IMR-90 (cell line): Measurements from ENCODE around the gene DNAJC4. TPM values are rescaled to one million over a fixed set of nuclear protein-coding genes. Genes with fewer than 3 reads are reported as not detected.

Source experiments
- ATAC-seq: fragments of 200-7000 bp; cut with Tn5 transposase; 2 replicates; pipeline ENCODE4 v1.9.1; 2020; ENCODE audit warnings: low read depth, mild to moderate bottlenecking, moderate library complexity
- BruUV-seq: library from RNA; stranded (reverse); fragments of 400-500 nt; replicated peaks from 2 replicates; lab custom pipeline; 2021; lab: Mats Ljungman, UMichigan
- CTCF ChIA-PET: fragments of 300-600 bp; formaldehyde crosslinking; extraction: SDS; loops from one replicate; lab custom pipeline; 2021; ENCODE audit warnings: antibody characterized with exemption; lab: Yijun Ruan, JAX
- POLR2A ChIA-PET: fragments of 300-600 bp; sonication (Branson Sonifier 250); formaldehyde crosslinking; loops from one replicate; lab custom pipeline; 2022; ENCODE audit warnings: antibody characterized with exemption; ENCODE audit not compliant: unreplicated experiment; lab: Charles Lee
- DNase-seq: peaks from one replicate; pipeline ENCODE4 v3.0.0; 2013
- H2AFZ ChIP-seq: replicated peaks from 2 replicates; pipeline ENCODE3; 2013; ENCODE audit warnings: low read length, mild to moderate bottlenecking; ENCODE audit not compliant: poor library complexity
- H2AK5ac ChIP-seq: 2 replicates; pipeline ENCODE4 v1.6.1; 2013; ENCODE audit warnings: low read depth, low read length, inconsistent platforms
- H2AK9ac ChIP-seq: replicated peaks from 2 replicates; pipeline ENCODE3; 2013; ENCODE audit warnings: mild to moderate bottlenecking, low read depth, low read length, moderate library complexity; ENCODE audit not compliant: poor library complexity
- H2BK120ac ChIP-seq: 2 replicates; pipeline ENCODE4 v1.6.1; 2013; ENCODE audit warnings: low read depth, low read length, inconsistent platforms
- H2BK15ac ChIP-seq: 3 replicates; pipeline ENCODE4 v1.6.1; 2013; ENCODE audit warnings: low read depth, low read length, inconsistent platforms
- H2BK20ac ChIP-seq: 2 replicates; pipeline ENCODE4 v1.6.1; 2013; ENCODE audit warnings: low read depth, mild to moderate bottlenecking, inconsistent platforms, low read length, moderate library complexity
- H2BK5ac ChIP-seq: 2 replicates; pipeline ENCODE4 v1.6.1; 2013; ENCODE audit warnings: mild to moderate bottlenecking, low read depth, low read length, inconsistent platforms; ENCODE audit not compliant: poor library complexity, severe bottlenecking
- H3K14ac ChIP-seq: replicated peaks from 2 replicates; pipeline ENCODE4 v1.6.1; 2013; ENCODE audit warnings: low read depth, low read length, inconsistent platforms
- H3K18ac ChIP-seq: 2 replicates; pipeline ENCODE4 v1.6.1; 2013; ENCODE audit warnings: low read depth, low read length, control low read depth
- H3K23ac ChIP-seq: 2 replicates; pipeline ENCODE4 v1.6.1; 2013; ENCODE audit warnings: low read depth, low read length, inconsistent platforms
- H3K27ac ChIP-seq: 2 replicates; pipeline ENCODE4 v1.5.1; 2013; ENCODE audit warnings: mild to moderate bottlenecking, control low read depth, low read length; ENCODE audit not compliant: insufficient read depth
- H3K27me3 ChIP-seq: 2 replicates; pipeline ENCODE4 v1.6.1; 2013; ENCODE audit warnings: low read length; ENCODE audit not compliant: control insufficient read depth, insufficient read depth
- H3K36me3 ChIP-seq: 2 replicates; pipeline ENCODE4 v1.6.1; 2013; ENCODE audit warnings: low read length, mixed read lengths; ENCODE audit not compliant: control insufficient read depth, insufficient read depth
- H3K4ac ChIP-seq: 2 replicates; pipeline ENCODE4 v1.6.1; 2013; ENCODE audit warnings: low read depth, low read length, inconsistent platforms
- H3K4me1 ChIP-seq: 2 replicates; pipeline ENCODE4 v1.6.1; 2013; ENCODE audit warnings: low read length, mixed read lengths; ENCODE audit not compliant: control insufficient read depth, insufficient read depth
- H3K4me2 ChIP-seq: 2 replicates; pipeline ENCODE4 v1.6.1; 2013; ENCODE audit warnings: low read depth, mild to moderate bottlenecking, control low read depth, low read length, moderate library complexity
- H3K4me3 ChIP-seq: 2 replicates; pipeline ENCODE4 v1.5.1; 2013; ENCODE audit warnings: low read depth, mild to moderate bottlenecking, control low read depth, low read length, moderate library complexity; ENCODE audit not compliant: insufficient read depth
- H3K56ac ChIP-seq: 2 replicates; pipeline ENCODE4 v1.6.1; 2013; ENCODE audit warnings: low read length, inconsistent platforms; ENCODE audit not compliant: insufficient read depth; ENCODE audit errors: extremely low read depth
- H3K79me1 ChIP-seq, 2 experiments: 2 replicates each; pipeline ENCODE4 v1.6.1; 2013; ENCODE audit warnings: low read length in 2 of 2, inconsistent platforms in 1 of 2, low read depth in 1 of 2
- H3K9ac ChIP-seq: 2 replicates; pipeline ENCODE4 v1.6.1; 2013; ENCODE audit warnings: low read depth, low read length, control low read depth
- H3K9me1 ChIP-seq: 2 replicates; pipeline ENCODE4 v1.6.1; 2013; ENCODE audit warnings: low read length, inconsistent platforms; ENCODE audit not compliant: insufficient read depth
- H3K9me3 ChIP-seq: 2 replicates; pipeline ENCODE4 v1.6.1; 2013; ENCODE audit warnings: low read length; ENCODE audit not compliant: control insufficient read depth, insufficient read depth
- H4K20me1 ChIP-seq: 2 replicates; pipeline ENCODE4 v1.6.1; 2013; ENCODE audit warnings: low read length, inconsistent platforms; ENCODE audit not compliant: insufficient read depth
- H4K5ac ChIP-seq: 2 replicates; pipeline ENCODE4 v1.6.1; 2013; ENCODE audit warnings: mild to moderate bottlenecking, low read depth, low read length, control low read depth
- H4K8ac ChIP-seq, 2 experiments: 2 replicates each; pipeline ENCODE4 v1.6.1; 2013; ENCODE audit warnings: low read depth in 2 of 2, low read length in 2 of 2, control low read depth in 1 of 2, inconsistent platforms in 1 of 2
- H4K91ac ChIP-seq: 2 replicates; pipeline ENCODE4 v1.6.1; 2013; ENCODE audit warnings: low read depth, low read length, inconsistent platforms; ENCODE audit not compliant: insufficient read depth
- BHLHE40 ChIP-seq: fragments of 150-350 bp; IDR thresholded peaks from 2 replicates; pipeline ENCODE4 v1.6.1; 2016; ENCODE audit warnings: mild to moderate bottlenecking, low read depth, low read length
- CHD1 ChIP-seq: IDR thresholded peaks from 2 replicates; pipeline ENCODE4 v1.6.1; 2012; ENCODE audit warnings: low read depth, low read length, improper control_type of control experiment
- MAZ ChIP-seq: IDR thresholded peaks from 2 replicates; pipeline ENCODE4 v1.6.1; 2012; ENCODE audit warnings: low read depth, mild to moderate bottlenecking, low read length, improper control_type of control experiment, moderate library complexity, borderline replicate concordance
- MXI1 ChIP-seq: IDR thresholded peaks from 2 replicates; pipeline ENCODE4 v1.6.1; 2012; ENCODE audit warnings: low read depth, mild to moderate bottlenecking, low read length, moderate library complexity, borderline replicate concordance
- NFE2L2 ChIP-seq: fragments of 150-350 bp; IDR thresholded peaks from 2 replicates; pipeline ENCODE4 v1.6.1; 2016; ENCODE audit warnings: low read depth, mild to moderate bottlenecking, low read length
- POLR2A ChIP-seq: IDR thresholded peaks from 2 replicates; pipeline ENCODE4 v1.6.1; 2012; ENCODE audit warnings: mild to moderate bottlenecking, low read depth, low read length
- RAD21 ChIP-seq: IDR thresholded peaks from 2 replicates; pipeline ENCODE4 v1.6.1; 2012; ENCODE audit warnings: low read length, improper control_type of control experiment
- SMC3 ChIP-seq: fragments of 150-350 bp; IDR thresholded peaks from 2 replicates; pipeline ENCODE4 v1.6.1; 2016; ENCODE audit warnings: low read depth, mild to moderate bottlenecking, antibody characterized with exemption, low read length, moderate library complexity
- USF2 ChIP-seq: fragments of 150-350 bp; IDR thresholded peaks from 2 replicates; pipeline ENCODE4 v1.6.1; 2017; ENCODE audit warnings: mild to moderate bottlenecking, antibody characterized with exemption, low read length, low read depth
- WGBS, 2 experiments: methylation state at CpG; one replicate each; pipeline versions ENCODE4 v1.1.5 to v1.1.7; 2013; ENCODE audit warnings: missing lambda C conversion rate in 2 of 2; ENCODE audit not compliant: insufficient read length in 1 of 2; ENCODE audit errors: extremely low coverage in 2 of 2; 5-methylcytosine and 5-hydroxymethylcytosine counted together
- dilution Hi-C: fragments of 300-500 bp; cut with HindIII; formaldehyde crosslinking; loops from one replicate; pipeline ENCODE4 v1.14.3; 2018; ENCODE audit warnings: low sequenced_read_pairs; ENCODE audit not compliant: unreplicated experiment
- in situ Hi-C: fragments of 300-500 bp; cut with MboI; formaldehyde crosslinking; loops from 3 replicates; pipeline ENCODE4 v1.14.3; 2019; ENCODE audit warnings: low sequenced_read_pairs, inconsistent platforms, mixed read lengths
- intact Hi-C: fragments of 100-400 bp; cut with micrococcal nuclease; formaldehyde crosslinking; loops from 2 replicates; pipeline ENCODE4 v1.10.0; 2022
- polyA plus RNA-seq, 3 experiments: library from polyadenylated mRNA; depleted of rRNA; stranded (reverse); fragments of >200 nt; gene quantifications; 2 replicates each; pipeline ENCODE4 v1.2.3, GENCODE V29; 2012; ENCODE audit warnings: low replicate concordance in 1 of 3
- total RNA-seq: library from RNA; depleted of rRNA; stranded (reverse); fragments of >200 nt; gene quantifications from 2 replicates; pipeline ENCODE4 v1.2.3, GENCODE V29; 2012

DNAJC4 gene
- total and polyA plus RNA-seq, 2 of the 4 experiments (the other 2 are of a cell fraction) = 2.2 to 22.8 TPM

- no peak overlapping the region for H2AFZ ChIP-seq
- H3K4me1 ChIP-seq = peaks cover 16% of the 10 kb centered on the region
- no peak overlapping the region for H3K9ac ChIP-seq
- no peak overlapping the region for H2BK15ac ChIP-seq
- no peak overlapping the region for H2BK120ac ChIP-seq
- H3K14ac ChIP-seq = no peak overlapping the region
- H3K9me3 ChIP-seq = no peaks in the 10 kb centered on the region
- no peak overlapping the region for H4K8ac ChIP-seq
- peaks cover 34% of the 10 kb centered on the region for H3K36me3 ChIP-seq
- ChIA-PET POLR2A (no interaction called here), CTCF (no interaction called here)
- H3K27ac ChIP-seq = no peak overlapping the region
- peak overlapping the region; percentile 47 for H2AK9ac ChIP-seq
- 92% methylated on average over 14 of the region's 35 CpGs; no CpG with 5 or more reads in 1 of the 2 experiments for WGBS, 2 experiments
- H2BK20ac ChIP-seq = no peak overlapping the region
- no peaks in the 10 kb centered on the region for H3K27me3 ChIP-seq
- H4K20me1 ChIP-seq = no peaks in the 10 kb centered on the region; the same call in 1 of the 2 replicates
- in situ Hi-C loops = no loop called here
- TF ChIP-seq MXI1 (no peak), SMC3 (no peak), MAZ (no peak), CHD1 (no peak), USF2 (no peak), NFE2L2 (no peak), BHLHE40 (no peak), RAD21 (no peak), POLR2A (no peak)
- no peak overlapping the region for H3K56ac ChIP-seq
- H2BK5ac ChIP-seq = no peak overlapping the region
- intact Hi-C loops = no loop called here
- ATAC-seq (no peak), DNase-seq (no peak)
- H3K79me1 ChIP-seq = peaks cover 0 to 25% of the 10 kb centered on the region in 2 experiments; a peak in 2 of 4 replicates
- no peak overlapping the region for H3K4me3 ChIP-seq
- no peak overlapping the region for H3K4me2 ChIP-seq
- no peak overlapping the region for H3K4ac ChIP-seq
- H3K23ac ChIP-seq = no peak overlapping the region
- no peak overlapping the region for H2AK5ac ChIP-seq
- H3K18ac ChIP-seq = no peak overlapping the region
- H4K5ac ChIP-seq = no peak overlapping the region
- no peak overlapping the region for H4K91ac ChIP-seq
- no TSS peak for BruUV-seq
- dilution Hi-C loops = no loop called here
- 0 out of 2 replicates have a peak, but pooled peaks cover 5% of the 10 kb centered on the region for H3K9me1 ChIP-seq
These were observed 35.1 kb downstream of the DNAJC4 start for GRCh38 chr11:64265176-64266160.
